ENCODE measurements around the gene TSHZ3.

GRCh38 chr19:31233295-31233800 is 115.9 kb downstream of the TSHZ3 start:
- TF ChIP-seq, protein P1, sequence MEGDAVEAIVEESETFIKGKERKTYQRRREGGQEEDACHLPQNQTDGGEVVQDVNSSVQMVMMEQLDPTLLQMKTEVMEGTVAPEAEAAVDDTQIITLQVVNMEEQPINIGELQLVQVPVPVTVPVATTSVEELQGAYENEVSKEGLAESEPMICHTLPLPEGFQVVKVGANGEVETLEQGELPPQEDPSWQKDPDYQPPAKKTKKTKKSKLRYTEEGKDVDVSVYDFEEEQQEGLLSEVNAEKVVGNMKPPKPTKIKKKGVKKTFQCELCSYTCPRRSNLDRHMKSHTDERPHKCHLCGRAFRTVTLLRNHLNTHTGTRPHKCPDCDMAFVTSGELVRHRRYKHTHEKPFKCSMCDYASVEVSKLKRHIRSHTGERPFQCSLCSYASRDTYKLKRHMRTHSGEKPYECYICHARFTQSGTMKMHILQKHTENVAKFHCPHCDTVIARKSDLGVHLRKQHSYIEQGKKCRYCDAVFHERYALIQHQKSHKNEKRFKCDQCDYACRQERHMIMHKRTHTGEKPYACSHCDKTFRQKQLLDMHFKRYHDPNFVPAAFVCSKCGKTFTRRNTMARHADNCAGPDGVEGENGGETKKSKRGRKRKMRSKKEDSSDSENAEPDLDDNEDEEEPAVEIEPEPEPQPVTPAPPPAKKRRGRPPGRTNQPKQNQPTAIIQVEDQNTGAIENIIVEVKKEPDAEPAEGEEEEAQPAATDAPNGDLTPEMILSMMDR (IDR thresholded peaks at IDR 0.05), result no peak
- TF ChIP-seq POLR2A (IDR thresholded peaks at IDR 0.05), result no peak

All from esophagus squamous epithelium (tissue), 4 donors.